Dendritic cell treated with granulocyte-macrophage colony-stimulating factor and Interleukin-4, amounts not matched to agents 40 ng/mL and 50 ng/mL, for 4 days (primary cell): Measurements from ENCODE around the gene TAPT1.
"Not testable (repeated sequence)": the region's sequence is repeated elsewhere in the genome, so short reads cannot be mapped to it uniquely, and the experiment has no call there.

Experiments
- H3K27ac Mint-ChIP-seq: one replicate; pipeline ENCODE4 v1.8.0; 2022; ENCODE audit warnings: mild to moderate bottlenecking, mixed read lengths
- H3K27me3 Mint-ChIP-seq: one replicate; pipeline ENCODE4 v1.8.0; 2022; ENCODE audit warnings: mild to moderate bottlenecking, mixed read lengths
- H3K36me3 Mint-ChIP-seq: one replicate; pipeline ENCODE4 v1.8.0; 2022; ENCODE audit warnings: low read depth, mixed read lengths
- H3K4me1 Mint-ChIP-seq: one replicate; pipeline ENCODE4 v1.8.0; 2022; ENCODE audit warnings: low read depth, mixed read lengths
- H3K4me3 Mint-ChIP-seq: one replicate; pipeline ENCODE4 v1.8.0; 2022; ENCODE audit warnings: mild to moderate bottlenecking, moderate library complexity, mixed read lengths
- H3K9me3 Mint-ChIP-seq: one replicate; pipeline ENCODE4 v1.8.0; 2022; ENCODE audit warnings: mixed read lengths
- intact Hi-C: fragments of 100-400 bp; cut with micrococcal nuclease; formaldehyde crosslinking; loops from one replicate; pipeline ENCODE4 v1.15.0; 2022

TAPT1 gene

GRCh38 chr4:16225863-16226815 lies at the start of gene TAPT1:
TAPT1 (minus strand) TSS chr4:16226471; CDS start chr4:16226457, 14 bp downstream.
- peaks cover 25% of the 10 kb centered on the region for H3K36me3 Mint-ChIP-seq
- H3K27me3 Mint-ChIP-seq: no peaks in the 10 kb centered on the region
- peak within 1 kb of the TSS; percentile 91 for H3K4me3 Mint-ChIP-seq
- H3K9me3 Mint-ChIP-seq: no peaks in the 10 kb centered on the region
- peaks cover 40% of the 10 kb centered on the region for H3K4me1 Mint-ChIP-seq
- intact Hi-C loops: loop anchor here (5.0 kb wide), 1 partner anchor 36 kb away; no protein-coding TSS in a partner anchor
- H3K27ac Mint-ChIP-seq: peak within 1 kb of the TSS; percentile 95

DNA sequence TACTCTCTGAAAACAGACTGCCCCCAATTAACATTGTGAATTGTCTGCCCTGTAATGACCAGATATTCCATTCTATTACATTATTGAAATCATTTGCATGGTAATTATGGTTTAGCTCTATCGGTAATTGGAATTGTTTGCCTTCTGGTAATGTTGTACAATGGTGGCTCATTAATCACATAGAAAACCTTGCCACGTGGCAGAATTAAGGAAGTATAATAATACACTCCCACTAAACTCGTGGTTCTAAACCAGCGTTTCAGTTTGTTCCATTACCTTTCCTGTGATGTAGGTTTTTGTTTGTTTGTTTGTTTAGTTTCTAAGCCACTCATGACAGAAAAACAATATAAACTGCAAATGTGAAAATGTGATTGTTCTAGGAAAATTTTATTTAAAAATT lies 45.1 kb upstream of the TAPT1 start:
- Mint-ChIP-seq H3K27ac (peak overlapping the region; percentile 76), H3K4me1 (peaks cover 49% of the 10 kb centered on the region), H3K9me3 (peaks cover 13% of the 10 kb centered on the region), H3K36me3 (peaks cover 13% of the 10 kb centered on the region), H3K4me3 (no peak overlapping the region), H3K27me3 (no peaks in the 10 kb centered on the region)
- intact Hi-C loops: no loop called here

DNA sequence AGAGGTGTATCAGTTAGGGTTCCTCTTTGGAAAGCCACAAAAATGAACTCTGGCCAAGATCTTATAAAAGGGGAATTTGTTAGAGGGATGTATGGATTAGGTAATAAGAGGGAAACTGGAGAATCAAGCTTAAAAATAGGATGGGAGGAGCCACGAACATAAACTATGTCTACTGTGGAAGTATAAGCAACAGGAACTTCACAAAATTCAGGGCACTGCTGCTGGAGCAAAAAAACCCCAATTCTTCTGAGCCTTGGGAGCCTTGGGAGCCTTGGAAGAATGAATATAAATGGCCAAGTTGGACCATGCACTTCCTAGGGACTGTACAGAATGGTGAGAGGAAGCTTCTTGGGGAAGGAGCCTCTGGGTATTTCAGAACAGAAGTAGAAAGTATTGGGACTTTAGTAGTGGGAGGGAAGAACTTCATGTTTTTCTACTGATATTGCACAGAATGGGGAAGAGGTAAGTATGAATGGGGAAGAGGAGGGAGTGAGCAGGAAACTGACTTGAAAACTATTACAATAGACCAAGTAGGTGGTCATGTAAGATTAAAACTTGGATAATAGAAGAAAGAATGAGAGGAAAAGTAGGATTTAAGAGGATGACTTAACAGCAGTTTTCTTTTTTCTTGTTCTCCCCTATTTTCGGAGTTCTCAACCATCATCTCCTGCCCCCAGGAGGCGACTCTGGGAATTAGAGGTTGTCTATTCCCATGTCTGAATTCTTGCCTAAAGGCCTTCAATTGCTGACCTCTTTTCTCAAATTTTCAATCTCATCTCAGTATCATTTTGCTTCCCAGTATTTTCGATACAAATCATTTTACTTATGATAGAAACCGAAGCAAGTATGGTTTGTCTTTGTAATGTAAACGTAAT lies 44.4 kb upstream of the TAPT1 start:
- Mint-ChIP-seq H3K4me3 (peak overlapping the region; percentile 41), H3K4me1 (peaks cover 53% of the 10 kb centered on the region), H3K27ac (peak overlapping the region; percentile 76), H3K9me3 (peaks cover 6% of the 10 kb centered on the region), H3K36me3 (peaks cover 7% of the 10 kb centered on the region), H3K27me3 (no peaks in the 10 kb centered on the region)
- intact Hi-C loops: no loop called here

DNA sequence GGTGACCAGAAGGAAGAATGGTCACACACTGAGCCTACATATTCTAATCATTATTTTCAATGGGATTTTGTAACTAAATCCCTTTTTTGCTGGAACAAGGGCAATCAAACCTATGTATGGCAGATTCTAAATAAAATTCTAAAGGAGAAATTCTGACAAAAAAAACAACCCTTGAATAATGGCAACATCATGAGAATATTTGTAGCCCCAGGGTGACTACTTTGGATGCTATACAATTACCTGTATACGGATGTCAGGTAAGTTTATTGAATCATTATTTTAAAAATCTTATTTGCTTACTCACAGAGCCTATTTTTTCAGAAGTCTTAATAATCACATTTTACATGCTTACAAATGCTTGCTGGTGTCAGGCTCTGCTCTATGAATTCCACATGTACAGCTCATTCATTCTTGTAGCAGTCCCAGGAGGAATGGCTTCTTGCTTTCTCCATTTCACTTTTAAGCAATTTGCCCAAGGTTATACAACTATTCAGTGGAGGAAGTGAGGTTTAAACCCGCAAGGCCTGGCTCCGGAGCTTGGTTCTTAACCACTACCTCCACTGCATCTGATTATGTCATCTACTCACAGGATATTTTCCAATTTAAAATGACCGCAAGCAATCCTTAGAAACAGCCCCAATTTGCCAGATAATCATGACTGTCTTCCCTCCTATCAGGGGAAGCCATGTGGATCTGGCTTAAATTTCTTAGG lies 43.6 kb upstream of the TAPT1 start:
- H3K4me1 Mint-ChIP-seq: peaks cover 57% of the 10 kb centered on the region
- peak overlapping the region; percentile 76 for H3K27ac Mint-ChIP-seq
- not testable (repeated sequence) for H3K36me3 Mint-ChIP-seq, H3K9me3 Mint-ChIP-seq, H3K27me3 Mint-ChIP-seq
- intact Hi-C loops: loop anchor here (10.0 kb wide), 1 partner anchor 465 kb away; no protein-coding TSS in a partner anchor
- peak overlapping the region; percentile 41 for H3K4me3 Mint-ChIP-seq

DNA sequence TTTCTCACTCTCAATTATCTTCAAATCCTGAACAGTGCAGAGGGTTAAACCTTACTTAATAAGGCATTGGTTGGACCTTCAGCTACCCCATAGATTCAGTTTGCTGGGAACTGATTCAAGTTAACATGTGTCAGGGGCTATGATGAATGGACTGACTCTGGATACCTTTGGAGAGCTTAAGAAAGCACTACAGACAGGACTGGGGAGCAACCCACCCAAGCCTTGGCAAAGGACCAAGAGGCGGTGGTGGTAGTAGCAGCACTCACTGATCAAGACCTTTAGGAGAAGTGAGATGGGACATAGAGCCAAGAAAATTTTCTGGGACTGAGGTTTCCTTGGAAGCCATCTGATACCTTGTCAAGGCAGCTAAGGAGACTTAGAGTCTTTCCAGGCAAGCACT lies 43.0 kb upstream of the TAPT1 start:
- Mint-ChIP-seq H3K27ac (peak overlapping the region; percentile 25), H3K36me3 (peaks cover 7% of the 10 kb centered on the region), H3K4me1 (peaks cover 60% of the 10 kb centered on the region), H3K9me3 (no peaks in the 10 kb centered on the region), H3K27me3 (no peaks in the 10 kb centered on the region), H3K4me3 (no peak overlapping the region)
- intact Hi-C loops: loop anchor here (10.0 kb wide), 1 partner anchor 464 kb away; no protein-coding TSS in a partner anchor

DNA sequence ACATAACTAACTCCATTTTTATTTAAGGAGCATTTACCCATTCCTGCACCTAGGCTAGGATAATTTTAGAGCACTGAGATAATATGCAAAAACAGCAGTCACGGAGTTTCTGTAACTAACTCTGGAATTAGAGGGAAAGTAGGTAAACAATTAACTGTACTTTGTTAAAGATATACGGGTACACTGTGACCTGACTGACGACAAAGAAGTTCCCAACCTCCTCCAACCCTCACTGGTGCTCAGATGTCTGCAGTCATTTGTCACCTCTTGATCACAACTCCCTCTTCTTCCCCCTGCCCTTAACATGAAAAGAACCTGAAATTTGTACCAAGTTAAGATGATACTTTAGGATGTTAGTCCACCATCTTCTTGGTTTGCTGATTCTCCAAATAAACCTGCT lies 42.0 kb upstream of the TAPT1 start:
- Mint-ChIP-seq H3K4me3 (no peak overlapping the region), H3K36me3 (peaks cover 12% of the 10 kb centered on the region), H3K27me3 (no peaks in the 10 kb centered on the region), H3K9me3 (no peaks in the 10 kb centered on the region), H3K27ac (peak overlapping the region; percentile 25), H3K4me1 (peaks cover 62% of the 10 kb centered on the region)
- intact Hi-C loops: loop anchor here (10.0 kb wide), 1 partner anchor 463 kb away; no protein-coding TSS in a partner anchor

DNA sequence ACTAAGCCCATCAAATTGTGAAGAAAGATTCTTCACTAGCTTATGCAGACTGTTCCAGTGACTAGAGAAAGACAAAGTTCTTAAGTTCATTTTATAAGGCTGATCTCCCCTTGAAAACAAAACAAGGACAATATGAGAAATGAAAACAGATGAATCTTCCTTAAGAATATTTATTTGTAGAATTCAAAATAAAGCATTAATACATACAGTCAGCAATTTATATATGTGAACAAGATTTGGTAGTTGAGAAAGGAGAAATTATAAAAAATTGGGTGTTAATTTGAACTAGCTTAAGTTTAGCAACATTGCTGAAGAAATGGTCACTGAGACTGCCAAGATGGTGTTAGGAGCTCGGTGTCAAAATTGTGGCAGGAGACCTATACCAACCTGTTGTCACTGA lies 41.4 kb upstream of the TAPT1 start:
- intact Hi-C loops: loop anchor here (10.0 kb wide), 1 partner anchor 463 kb away; no protein-coding TSS in a partner anchor
- no peaks in the 10 kb centered on the region for H3K9me3 Mint-ChIP-seq
- peak overlapping the region; percentile 25 for H3K27ac Mint-ChIP-seq
- H3K4me3 Mint-ChIP-seq: no peak overlapping the region
- H3K36me3 Mint-ChIP-seq: peaks cover 12% of the 10 kb centered on the region
- H3K4me1 Mint-ChIP-seq: peaks cover 62% of the 10 kb centered on the region
- no peaks in the 10 kb centered on the region for H3K27me3 Mint-ChIP-seq

DNA sequence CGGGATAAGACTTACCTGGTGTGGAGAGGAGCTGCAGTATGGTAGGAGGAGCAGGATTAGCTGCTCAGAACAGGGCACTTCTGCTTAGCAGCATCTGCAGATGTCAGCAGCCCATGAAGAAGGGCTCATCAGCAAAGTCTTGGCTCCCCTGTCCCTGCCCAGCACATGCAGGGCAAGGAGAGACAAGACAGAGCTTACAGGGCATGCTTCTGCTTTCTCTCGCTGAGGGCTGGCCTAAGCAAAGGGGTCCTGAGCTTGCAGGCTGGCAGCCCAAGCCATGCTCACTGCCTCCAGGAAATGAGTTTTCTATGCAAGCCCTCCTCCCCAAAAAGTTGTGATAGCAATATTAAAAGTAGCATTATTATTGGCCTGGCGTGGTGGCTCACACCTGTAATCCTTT lies 39.5 kb upstream of the TAPT1 start:
- H3K4me1 Mint-ChIP-seq: peaks cover 59% of the 10 kb centered on the region
- H3K9me3 Mint-ChIP-seq: no peaks in the 10 kb centered on the region
- no peaks in the 10 kb centered on the region for H3K27me3 Mint-ChIP-seq
- no peak overlapping the region for H3K4me3 Mint-ChIP-seq
- H3K36me3 Mint-ChIP-seq: peaks cover 12% of the 10 kb centered on the region
- no peak overlapping the region for H3K27ac Mint-ChIP-seq
- intact Hi-C loops: loop anchor here (10.0 kb wide), 1 partner anchor 461 kb away; no protein-coding TSS in a partner anchor

GRCh38 chr4:16264798-16265197 lies 38.5 kb upstream of the TAPT1 start:
- intact Hi-C loops: loop anchor here (1.0 to 10.0 kb wide), 5 partner anchors 37 to 460 kb away; partner anchors contain the start of gene TAPT1
- Mint-ChIP-seq H3K36me3 (peaks cover 12% of the 10 kb centered on the region), H3K4me3 (no peak overlapping the region), H3K9me3 (no peaks in the 10 kb centered on the region), H3K27me3 (no peaks in the 10 kb centered on the region), H3K4me1 (peaks cover 57% of the 10 kb centered on the region), H3K27ac (no peak overlapping the region)

- intact Hi-C loops: loop anchor here (5.0 to 10.0 kb wide), 3 partner anchors 36 to 458 kb away; partner anchors contain the start of gene TAPT1
- no peak overlapping the region for H3K27ac Mint-ChIP-seq
- peaks cover 12% of the 10 kb centered on the region for H3K36me3 Mint-ChIP-seq
- H3K4me3 Mint-ChIP-seq: no peak overlapping the region
- no peaks in the 10 kb centered on the region for H3K27me3 Mint-ChIP-seq
- peaks cover 48% of the 10 kb centered on the region for H3K4me1 Mint-ChIP-seq
- no peaks in the 10 kb centered on the region for H3K9me3 Mint-ChIP-seq
Measured at GRCh38 chr4:16263056-16263455, 36.8 kb upstream of the TAPT1 start.

DNA sequence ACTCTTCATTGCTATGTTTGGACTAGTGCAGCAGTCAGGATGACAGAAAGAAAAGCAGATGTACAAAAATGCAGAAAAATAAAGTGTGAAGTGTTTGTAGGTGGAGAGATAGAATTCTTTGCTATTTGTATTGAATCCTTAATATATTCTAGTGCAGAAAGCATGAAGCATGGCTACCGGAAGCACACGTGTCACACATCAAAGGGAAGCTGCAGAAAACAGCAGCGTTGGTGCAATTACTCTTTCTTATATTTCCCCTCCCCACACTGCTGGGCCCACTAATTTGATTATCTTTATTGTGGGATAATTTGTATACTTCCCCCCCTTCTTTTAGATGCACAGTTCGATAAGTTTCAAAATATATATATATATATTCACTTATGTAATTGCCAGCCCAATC lies 35.9 kb upstream of the TAPT1 start:
- H3K27me3 Mint-ChIP-seq: no peaks in the 10 kb centered on the region
- no peak overlapping the region for H3K4me3 Mint-ChIP-seq
- intact Hi-C loops: loop anchor here (5.0 to 10.0 kb wide), 3 partner anchors 35 to 457 kb away; partner anchors contain the start of gene TAPT1
- peaks cover 49% of the 10 kb centered on the region for H3K4me1 Mint-ChIP-seq
- H3K27ac Mint-ChIP-seq: peak overlapping the region; percentile 86
- peaks cover 7% of the 10 kb centered on the region for H3K9me3 Mint-ChIP-seq
- peaks cover 15% of the 10 kb centered on the region for H3K36me3 Mint-ChIP-seq

DNA sequence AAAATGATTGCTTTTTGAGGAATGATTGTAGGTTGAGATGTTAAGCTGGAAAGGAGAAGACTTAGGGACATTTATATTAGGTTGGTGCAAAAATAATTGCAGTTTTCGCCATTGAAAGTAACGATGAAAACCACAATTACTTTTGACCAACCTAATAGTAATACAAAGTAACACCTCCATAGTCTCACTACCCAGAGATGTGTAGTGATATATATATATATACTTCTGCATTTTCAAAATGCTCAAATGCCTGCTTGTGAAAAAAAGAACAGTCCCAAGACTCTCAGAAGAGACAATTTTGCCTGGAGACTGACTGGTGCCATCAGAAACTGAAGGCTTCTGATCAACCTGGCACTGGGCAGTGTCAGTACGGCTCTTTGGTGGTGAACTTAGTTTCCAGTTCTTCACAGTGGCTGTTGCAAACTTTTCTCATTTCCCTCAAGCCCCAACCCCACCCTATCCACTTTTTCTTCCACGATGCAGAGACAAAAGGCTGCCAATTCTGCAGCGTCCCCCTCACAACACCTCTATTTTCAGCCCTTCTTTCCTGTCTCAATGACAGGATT lies 35.1 kb upstream of the TAPT1 start:
- peaks cover 48% of the 10 kb centered on the region for H3K4me1 Mint-ChIP-seq
- peak overlapping the region; percentile 14 for H3K4me3 Mint-ChIP-seq
- H3K27me3 Mint-ChIP-seq: no peaks in the 10 kb centered on the region
- peaks cover 21% of the 10 kb centered on the region for H3K36me3 Mint-ChIP-seq
- intact Hi-C loops: loop anchor here (5.0 to 10.0 kb wide), 3 partner anchors 34 to 457 kb away; partner anchors contain the start of gene TAPT1
- H3K9me3 Mint-ChIP-seq: peaks cover 13% of the 10 kb centered on the region
- H3K27ac Mint-ChIP-seq: peak overlapping the region; percentile 86

DNA sequence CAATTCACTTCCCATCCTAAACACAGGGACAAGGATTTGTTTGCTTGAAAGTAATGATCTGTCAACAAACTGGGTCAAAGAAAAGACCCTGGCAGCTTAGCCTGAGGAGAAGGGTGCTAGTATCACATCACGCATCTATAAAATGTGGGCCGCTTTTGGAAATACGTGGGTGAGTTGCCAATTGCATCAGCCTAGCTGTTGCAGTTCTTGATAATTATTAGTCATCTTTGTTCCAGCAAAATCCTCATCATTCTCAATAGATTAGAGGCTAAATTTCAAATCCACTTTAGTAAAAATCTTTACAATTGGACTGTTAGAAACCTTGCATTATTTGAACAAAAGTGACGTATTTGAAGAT lies 33.6 kb upstream of the TAPT1 start:
- H3K4me1 Mint-ChIP-seq: peaks cover 41% of the 10 kb centered on the region
- intact Hi-C loops: loop anchor here (5.0 to 10.0 kb wide), 3 partner anchors 33 to 455 kb away; partner anchors contain the start of gene TAPT1
- no peak overlapping the region for H3K4me3 Mint-ChIP-seq
- H3K27me3 Mint-ChIP-seq: no peaks in the 10 kb centered on the region
- peaks cover 24% of the 10 kb centered on the region for H3K9me3 Mint-ChIP-seq
- peaks cover 33% of the 10 kb centered on the region for H3K36me3 Mint-ChIP-seq
- H3K27ac Mint-ChIP-seq: peak overlapping the region; percentile 86
